B cell (primary cell): ENCODE data around the gene DCUN1D2. TPM values are rescaled to one million over a fixed set of nuclear protein-coding genes. Genes with fewer than 3 reads are reported as not detected.

Experiments used
- ATAC-seq: fragments of 200-7000 bp; cut with Tn5 transposase; one replicate; pipeline ENCODE4 v1.10.0; 2021; ENCODE audit warnings: low read depth, mild to moderate bottlenecking, moderate number of reproducible peaks, moderate library complexity
- CTCF ChIA-PET: fragments of 350-600 bp; sonication (Branson Sonifier 250); formaldehyde crosslinking; loops from one replicate; lab custom pipeline; 2021; ENCODE audit warnings: antibody characterized with exemption, inconsistent platforms; lab: Charles Lee
- POLR2A ChIA-PET: fragments of 350-600 bp; sonication (Branson Sonifier 250); formaldehyde crosslinking; loops from one replicate; lab custom pipeline; 2021; ENCODE audit warnings: antibody characterized with exemption; lab: Charles Lee
- DNase-seq: peaks from one replicate; pipeline ENCODE4 v3.0.0; 2013
- H2AFZ ChIP-seq: 2 replicates; pipeline ENCODE4 v1.6.1; 2012; ENCODE audit warnings: mild to moderate bottlenecking, low read depth, low read length; ENCODE audit not compliant: insufficient read depth, poor library complexity, severe bottlenecking
- H3K27ac ChIP-seq, 2 donors: 1 replicate in 1 of 2; 2 replicates in 1 of 2; pipeline ENCODE4 v1.5.1; 2012 to 2013; ENCODE audit warnings: low read length in 2 of 2, mild to moderate bottlenecking in 2 of 2, moderate library complexity in 1 of 2
- H3K27me3 ChIP-seq, 4 experiments: fragments of 200-600 bp in 1 of 4; sonication (generic) in 1 of 4; replicated peaks in 1 of 4; 1 replicate in 2 of 4; 2 replicates in 2 of 4; pipeline versions ENCODE4 v1.6.1 to v1.7.0; 2013 to 2016; ENCODE audit warnings: low read length in 3 of 4, mild to moderate bottlenecking in 2 of 4, mixed read lengths in 1 of 4, moderate library complexity in 1 of 4; ENCODE audit not compliant: insufficient read depth in 4 of 4, control insufficient read depth in 3 of 4; ENCODE audit errors: control extremely low read depth in 1 of 4
- H3K36me3 ChIP-seq, 2 experiments: replicated peaks in 1 of 2; 1 replicate in 1 of 2; 2 replicates in 1 of 2; pipeline versions ENCODE4 v1.6.1 to v1.7.1; 2013; ENCODE audit warnings: low read length in 1 of 2; ENCODE audit not compliant: insufficient read depth in 2 of 2, control insufficient read depth in 1 of 2; ENCODE audit errors: control extremely low read depth in 1 of 2, extremely low read depth in 1 of 2
- H3K4me1 ChIP-seq, 2 donors: fragments of 200-600 bp in 1 of 2; sonication (generic) in 1 of 2; 1 replicate in 1 of 2; 2 replicates in 1 of 2; pipeline versions ENCODE4 v1.5.1 to v1.6.1; 2013 to 2017; ENCODE audit warnings: low read length in 2 of 2; ENCODE audit not compliant: control insufficient read depth in 2 of 2, insufficient read depth in 2 of 2
- H3K4me2 ChIP-seq: replicated peaks from 2 replicates; pipeline ENCODE3; 2012; ENCODE audit warnings: mild to moderate bottlenecking, low read depth, low read length; ENCODE audit not compliant: poor library complexity, severe bottlenecking
- H3K4me3 ChIP-seq, 5 experiments: fragments of 200-600 bp in 1 of 5; sonication (generic) in 1 of 5; 1 replicate in 3 of 5; 2 replicates in 2 of 5; pipeline versions ENCODE4 v1.5.1 to v1.7.0; 2011 to 2016; ENCODE audit warnings: low read length in 4 of 5, mild to moderate bottlenecking in 4 of 5, low read depth in 2 of 5, control low read depth in 1 of 5, moderate library complexity in 1 of 5; ENCODE audit not compliant: insufficient read depth in 1 of 5; ENCODE audit errors: control extremely low read depth in 1 of 5, extremely low read depth in 1 of 5
- H3K79me2 ChIP-seq: fragments of 200-600 bp; sonication (generic); one replicate; pipeline ENCODE4 v1.6.0; 2016; ENCODE audit warnings: low read length; ENCODE audit not compliant: control insufficient read depth, insufficient read depth
- H3K9ac ChIP-seq: fragments of 200-600 bp; sonication (generic); 2 replicates; pipeline ENCODE4 v1.6.1; 2017; ENCODE audit warnings: mild to moderate bottlenecking, low read length, moderate library complexity
- H3K9me3 ChIP-seq, 3 donors: one replicate each; pipeline versions ENCODE4 v1.6.1 to v1.7.1; 2013; ENCODE audit warnings: low read length in 2 of 3; ENCODE audit not compliant: control insufficient read depth in 2 of 3, insufficient read depth in 1 of 3; ENCODE audit errors: control extremely low read depth in 1 of 3
- H4K20me1 ChIP-seq: 2 replicates; pipeline ENCODE4 v1.6.0; 2012; ENCODE audit warnings: mild to moderate bottlenecking, low read length; ENCODE audit not compliant: insufficient read depth, control insufficient read depth, poor library complexity, severe bottlenecking
- H3K27ac Mint-ChIP-seq: one replicate; pipeline ENCODE4 v1.8.0; 2021; ENCODE audit warnings: mixed read lengths
- H3K27me3 Mint-ChIP-seq: one replicate; pipeline ENCODE4 v1.8.0; 2021; ENCODE audit warnings: mixed read lengths
- H3K4me1 Mint-ChIP-seq: one replicate; pipeline ENCODE4 v1.8.0; 2021; ENCODE audit warnings: mixed read lengths
- H3K4me3 Mint-ChIP-seq: one replicate; pipeline ENCODE4 v1.8.0; 2021; ENCODE audit warnings: mixed read lengths
- H3K9me3 Mint-ChIP-seq: one replicate; pipeline ENCODE4 v1.8.0; 2022; ENCODE audit warnings: mixed read lengths; ENCODE audit not compliant: insufficient read depth
- CTCF ChIP-seq: fragments of 200-600 bp; IDR thresholded peaks from one replicate; pipeline ENCODE4 v1.8.0; 2022; ENCODE audit warnings: antibody characterized with exemption, mild to moderate bottlenecking
- EZH2 ChIP-seq: IDR thresholded peaks from 2 replicates; pipeline ENCODE4 v1.6.1; 2012; ENCODE audit warnings: borderline replicate concordance, low read depth, mild to moderate bottlenecking, moderate library complexity, low read length; ENCODE audit not compliant: insufficient read depth, poor library complexity, severe bottlenecking
- WGBS: methylation state at CpG from one replicate; pipeline ENCODE4 v1.1.5; 2013; ENCODE audit warnings: missing lambda C conversion rate; ENCODE audit not compliant: insufficient coverage; 5-methylcytosine and 5-hydroxymethylcytosine counted together
- intact Hi-C: fragments of 100-400 bp; cut with micrococcal nuclease; formaldehyde crosslinking; loops from one replicate; pipeline ENCODE4 v1.10.0; 2022
- polyA plus RNA-seq: library from polyadenylated mRNA; depleted of rRNA; stranded (reverse); fragments of >200 nt; gene quantifications from 2 replicates; pipeline ENCODE4 v1.2.3, GENCODE V29; 2012
- total RNA-seq, 2 donors: library from RNA; stranded (reverse); fragments of 120-200 nt in 1 of 2; gene quantifications; 1 replicate in 1 of 2; 2 replicates in 1 of 2; pipeline versions ENCODE4 v1.2.3 to v1.2.4, GENCODE V29; 2013 to 2022

Gene DCUN1D2
- total and polyA plus RNA-seq, 2 donors (not counting 1 experiment from before 2014, with no cell fraction given), result 15.3 to 41.3 TPM

GRCh38 chr13:113506025-113506685 lies 15.6 kb upstream of the DCUN1D2 start:
- ATAC-seq (no peak), DNase-seq (no peak)
- CTCF ChIA-PET, result no interaction called here
- Histone ChIP-seq H3K4me1 (no peaks in the 10 kb centered on the region), H2AFZ (no peak overlapping the region), H3K4me3 (no peak overlapping the region), H3K27ac (no peak overlapping the region), H3K36me3 (peaks cover 10 to 40% of the 10 kb centered on the region in 2 experiments), H3K4me2 (no peak overlapping the region), H4K20me1 (peaks cover 5% of the 10 kb centered on the region), H3K9me3 (no peaks in the 10 kb centered on the region), H3K9ac (no peak overlapping the region), H3K27me3 (no peaks in the 10 kb centered on the region), H3K79me2 (no peaks in the 10 kb centered on the region)
- no peak overlapping the region for H3K27ac Mint-ChIP-seq
- H3K27me3 Mint-ChIP-seq, result no peaks in the 10 kb centered on the region
- H3K4me3 Mint-ChIP-seq, result no peak overlapping the region
- no peaks in the 10 kb centered on the region for H3K9me3 Mint-ChIP-seq
- H3K4me1 Mint-ChIP-seq, result no peaks in the 10 kb centered on the region
- POLR2A ChIA-PET, result no interaction called here
- intact Hi-C loops, result no loop called here
- TF ChIP-seq CTCF, result no peak
- TF ChIP-seq EZH2, result no peak
- WGBS, result 30% methylated on average over 14 of the region's 16 CpGs

GRCh38 chr13:113502686-113503085 lies 12.2 kb upstream of the DCUN1D2 start:
- intact Hi-C loops, result no loop called here
- 88% methylated on average over 10 of the region's 16 CpGs for WGBS
- no peak overlapping the region for H3K9ac ChIP-seq
- Mint-ChIP-seq H3K27ac (no peak overlapping the region), H3K4me3 (no peak overlapping the region), H3K9me3 (no peaks in the 10 kb centered on the region), H3K4me1 (no peaks in the 10 kb centered on the region), H3K27me3 (no peaks in the 10 kb centered on the region)
- no peak overlapping the region for H2AFZ ChIP-seq
- peaks cover 5 to 54% of the 10 kb centered on the region in 2 experiments for H3K36me3 ChIP-seq
- TF ChIP-seq CTCF, result no peak
- TF ChIP-seq EZH2, result no peak
- H3K4me3 ChIP-seq, result no peak overlapping the region
- no peak overlapping the region for H3K27ac ChIP-seq
- H4K20me1 ChIP-seq, result peaks cover 1% of the 10 kb centered on the region
- DNase-seq, result no peak
- ChIA-PET POLR2A (interaction anchor here (0.7 kb wide), 1 partner anchor 266 kb away, joined by 5 read pairs; no protein-coding TSS in a partner anchor), CTCF (no interaction called here)
- no peaks in the 10 kb centered on the region for H3K27me3 ChIP-seq
- H3K4me1 ChIP-seq, result no peaks in the 10 kb centered on the region
- H3K79me2 ChIP-seq, result peaks cover 4% of the 10 kb centered on the region
- no peak overlapping the region for H3K4me2 ChIP-seq
- no peak for ATAC-seq
- H3K9me3 ChIP-seq, result no peaks in the 10 kb centered on the region
